SK-N-SH (cell line): ENCODE results near the gene RIC8B. TPM values are rescaled to one million over a fixed set of nuclear protein-coding genes. Genes with fewer than 3 reads are reported as not detected.

Source experiments
- CTCF ChIA-PET: fragments of 300-600, 350-600 bp; formaldehyde crosslinking; extraction: SDS; loops from one replicate; lab custom pipeline; 2021; lab: Yijun Ruan, JAX
- POLR2A ChIA-PET: fragments of 350-600 bp; sonication (Branson Sonifier 250); formaldehyde crosslinking; extraction: SDS; loops from one replicate; lab custom pipeline; 2020; ENCODE audit warnings: antibody characterized with exemption, inconsistent platforms; lab: Yijun Ruan, JAX
- DNase-seq: peaks from one replicate; pipeline ENCODE4 v3.0.0; 2012
- H2AFZ ChIP-seq: fragments of 200-600 bp; sonication (generic); 2 replicates; pipeline ENCODE4 v1.8.1; 2016; ENCODE audit warnings: antibody characterized with exemption, mild to moderate bottlenecking, low read depth
- H3F3A ChIP-seq: fragments of 200-600 bp; sonication (generic); replicated peaks from 2 replicates; pipeline ENCODE3; 2016; ENCODE audit warnings: antibody characterized with exemption, mild to moderate bottlenecking; ENCODE audit not compliant: insufficient read depth
- H3K27ac ChIP-seq, 2 experiments: fragments of 200-500 bp in 1 of 2; fragments of 200-600 bp in 1 of 2; sonication (Bioruptor generic) in 1 of 2; sonication (generic), shearing (Covaris generic) in 1 of 2; 2 replicates each; pipeline versions ENCODE4 v1.5.1 to v1.6.1; 2014 to 2016; ENCODE audit warnings: low read depth in 2 of 2, inconsistent platforms in 1 of 2, low read length in 1 of 2, mild to moderate bottlenecking in 1 of 2, mixed read lengths in 1 of 2
- H3K27me3 ChIP-seq: fragments of 200-600 bp; sonication (generic), shearing (Covaris generic); 2 replicates; pipeline ENCODE4 v1.6.1; 2016; ENCODE audit warnings: mixed run types; ENCODE audit not compliant: insufficient read depth
- H3K36me3 ChIP-seq, 2 experiments: fragments of 200-500 bp in 1 of 2; fragments of 200-600 bp in 1 of 2; sonication (Bioruptor generic) in 1 of 2; sonication (generic) in 1 of 2; replicated peaks in 1 of 2; 2 replicates each; pipeline versions ENCODE3 to v1.5.1; 2014 to 2016; ENCODE audit warnings: low read length in 1 of 2, mild to moderate bottlenecking in 1 of 2; ENCODE audit not compliant: insufficient read depth in 2 of 2, control insufficient read depth in 1 of 2
- H3K4me1 ChIP-seq, 2 experiments: fragments of 200-500 bp in 1 of 2; fragments of 200-600 bp in 1 of 2; sonication (Bioruptor generic) in 1 of 2; sonication (generic), shearing (Covaris generic) in 1 of 2; 2 replicates each; pipeline versions ENCODE4 v1.5.1 to v1.6.1; 2014 to 2016; ENCODE audit warnings: low read depth in 1 of 2, low read length in 1 of 2, mixed run types in 1 of 2; ENCODE audit not compliant: insufficient read depth in 2 of 2, control insufficient read depth in 1 of 2
- H3K4me2 ChIP-seq: fragments of 200-600 bp; sonication (generic), shearing (Covaris generic); 2 replicates; pipeline ENCODE4 v1.6.1; 2017; ENCODE audit warnings: mixed run types
- H3K4me3 ChIP-seq, 2 experiments: fragments of 200-500 bp in 1 of 2; fragments of 200-600 bp in 1 of 2; sonication (Bioruptor generic) in 1 of 2; sonication (generic), shearing (Covaris generic) in 1 of 2; 2 replicates each; pipeline versions ENCODE4 v1.5.1 to v1.8.1; 2014 to 2016; ENCODE audit warnings: low read depth in 2 of 2, inconsistent platforms in 1 of 2, low read length in 1 of 2, mild to moderate bottlenecking in 1 of 2, mixed read lengths in 1 of 2, moderate library complexity in 1 of 2
- H3K79me2 ChIP-seq: fragments of 200-600 bp; sonication (generic); 2 replicates; pipeline ENCODE4 v1.8.1; 2017; ENCODE audit warnings: mild to moderate bottlenecking; ENCODE audit not compliant: insufficient read depth
- H3K9ac ChIP-seq: fragments of 200-600 bp; sonication (generic); 2 replicates; pipeline ENCODE4 v1.6.1; 2017; ENCODE audit warnings: mixed run types
- H3K9me2 ChIP-seq: fragments of 200-600 bp; sonication (generic); 2 replicates; pipeline ENCODE4 v1.6.1; 2017; ENCODE audit warnings: mixed run types
- H3K9me3 ChIP-seq: fragments of 200-600 bp; sonication (generic); 2 replicates; pipeline ENCODE4 v1.6.1; 2017; ENCODE audit warnings: mixed run types, mild to moderate bottlenecking, moderate library complexity
- H4K20me1 ChIP-seq: fragments of 200-600 bp; sonication (generic); 2 replicates; pipeline ENCODE4 v1.6.1; 2017; ENCODE audit warnings: mild to moderate bottlenecking, mixed run types; ENCODE audit not compliant: insufficient read depth
- CHD2 ChIP-seq: fragments of 150-350 bp; IDR thresholded peaks from 2 replicates; pipeline ENCODE4 v1.6.1; 2018; ENCODE audit warnings: low read length; ENCODE audit not compliant: partially characterized antibody
- EP300 ChIP-seq, 2 experiments: IDR thresholded peaks; 2 replicates each; pipeline versions ENCODE4 v1.4.0 to v1.6.1; 2012; ENCODE audit warnings: borderline replicate concordance in 1 of 2, low read depth in 1 of 2, low read length in 1 of 2
- FOSL2 ChIP-seq: IDR thresholded peaks from 2 replicates; pipeline ENCODE4 v1.4.0; 2012; ENCODE audit warnings: low read depth, mild to moderate bottlenecking, moderate library complexity, borderline replicate concordance
- GABPA ChIP-seq: IDR thresholded peaks from 2 replicates; pipeline ENCODE4 v1.4.0; 2012; ENCODE audit warnings: low read depth, mild to moderate bottlenecking
- GATA2 ChIP-seq: sonication (generic); formaldehyde crosslinking; IDR thresholded peaks from 2 replicates; pipeline ENCODE4 v1.5.0; 2020; ENCODE audit warnings: mild to moderate bottlenecking, missing genetic modification reagents
- JUND ChIP-seq: IDR thresholded peaks from 2 replicates; pipeline ENCODE4 v1.4.0; 2012
- NFIC ChIP-seq: IDR thresholded peaks from 2 replicates; pipeline ENCODE4 v1.4.0; 2012; ENCODE audit warnings: borderline replicate concordance
- POLR2AphosphoS5 ChIP-seq: IDR thresholded peaks from 2 replicates; pipeline ENCODE4 v1.6.1; 2012; ENCODE audit warnings: low read depth, low read length
- RFX5 ChIP-seq: IDR thresholded peaks from 2 replicates; pipeline ENCODE4 v1.6.1; 2012; ENCODE audit warnings: mild to moderate bottlenecking, improper control_type of control experiment, low read length
- RXRA ChIP-seq: IDR thresholded peaks from 2 replicates; pipeline ENCODE4 v1.4.0; 2012; ENCODE audit warnings: low read depth, mild to moderate bottlenecking, borderline replicate concordance
- TAF1 ChIP-seq: IDR thresholded peaks from 2 replicates; pipeline ENCODE4 v1.6.1; 2012; ENCODE audit warnings: low read depth, mild to moderate bottlenecking, low read length, moderate library complexity, borderline replicate concordance
- TCF12 ChIP-seq: IDR thresholded peaks from 2 replicates; pipeline ENCODE4 v1.4.0; 2012
- WGBS: methylation state at CpG from one replicate; pipeline ENCODE4 v1.1.6; 2017; ENCODE audit warnings: low lambda C conversion rate; 5-methylcytosine and 5-hydroxymethylcytosine counted together
- polyA plus RNA-seq, 3 experiments: library from polyadenylated mRNA; depleted of rRNA; stranded (reverse); fragments of >200 nt; gene quantifications; 2 replicates each; pipeline ENCODE4 v1.2.3, GENCODE V29; 2012
- TF ChIP-seq, protein P1 (sequence below): fragments of 150-350 bp; IDR thresholded peaks from 2 replicates; pipeline ENCODE4 v1.6.1; 2016; ENCODE audit warnings: mild to moderate bottlenecking, low read depth, low read length
- TF ChIP-seq, protein P2 (sequence below): fragments of 200-600 bp; sonication (generic); IDR thresholded peaks from 2 replicates; pipeline ENCODE4 v1.6.1; 2017; ENCODE audit warnings: antibody characterized with exemption, mild to moderate bottlenecking, moderate library complexity
- TF ChIP-seq, protein P3 (sequence below): IDR thresholded peaks from 2 replicates; pipeline ENCODE4 v1.6.1; 2012; ENCODE audit warnings: mild to moderate bottlenecking, low read depth, low read length, moderate library complexity
- TF ChIP-seq, protein P4 (sequence below): IDR thresholded peaks from 2 replicates; pipeline ENCODE4; 2012

Gene RIC8B
- polyA plus RNA-seq, 1 of the 3 experiments (the other 2 are of a cell fraction): 6.2 TPM

DNA sequence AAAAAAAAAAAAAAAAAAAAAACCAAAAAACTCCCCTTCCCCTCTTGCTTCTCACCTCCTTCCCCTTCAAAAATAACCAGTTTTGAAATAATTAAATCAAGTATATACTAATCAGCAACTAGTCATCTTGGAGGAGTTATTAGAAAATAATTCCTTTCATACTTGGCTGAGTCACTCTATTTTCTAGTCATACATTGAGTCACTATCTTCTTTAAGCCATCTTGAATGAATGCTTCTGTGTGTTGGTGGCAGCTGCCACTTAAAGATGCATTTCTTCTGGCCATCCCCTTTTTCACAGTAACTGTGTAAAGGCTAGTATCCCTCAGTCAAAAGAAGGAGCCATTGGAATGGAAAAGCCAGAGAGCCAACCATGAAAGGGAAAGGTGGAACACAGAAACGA is 97.0 kb downstream of the RIC8B start:
- Histone ChIP-seq H4K20me1 (no peaks in the 10 kb centered on the region), H3K9me2 (no peaks in the 10 kb centered on the region), H3K36me3 (peaks cover 7 to 25% of the 10 kb centered on the region in 2 experiments), H3K79me2 (peaks cover 6% of the 10 kb centered on the region; the same call in 1 of the 2 replicates), H3K27me3 (no peaks in the 10 kb centered on the region), H3F3A (no peaks in the 10 kb centered on the region), H3K4me3 (no peak overlapping the region), H3K4me2 (no peak overlapping the region), H3K27ac (peak overlapping the region in 1 of 2 experiments; percentile 30; a peak in 2 of 4 replicates), H3K9me3 (no peaks in the 10 kb centered on the region), H3K9ac (no peak overlapping the region), H3K4me1 (peaks cover 4 to 6% of the 10 kb centered on the region in 2 experiments), H2AFZ (no peak overlapping the region)
- ChIA-PET POLR2A (no interaction called here), CTCF (interaction anchor here (0.9 to 1.2 kb wide), 4 partner anchors 9 to 47 kb away, joined by 3 to 5 read pairs (median 3); no protein-coding TSS in a partner anchor)
- TF ChIP-seq TAF1 (no peak), RFX5 (no peak), GATA2 (CRISPR knock-in tag) (no peak), JUND (peak; percentile 79), GABPA (no peak), POLR2AphosphoS5 (peak; percentile 37; the same call in 1 of the 2 replicates), RXRA (no peak), CHD2 (no peak), NFIC (no peak), FOSL2 (peak; percentile 92), EP300 (IDR thresholded peaks at IDR 0.05; ENCODE audit: borderline replicate concordance in 1 of 2, low read depth in 1 of 2, low read length in 1 of 2) (peak in 1 of 2 experiments; percentile 28; a peak in 1 of 4 replicates), TCF12 (peak; percentile 40)
- TF ChIP-seq, protein P1, sequence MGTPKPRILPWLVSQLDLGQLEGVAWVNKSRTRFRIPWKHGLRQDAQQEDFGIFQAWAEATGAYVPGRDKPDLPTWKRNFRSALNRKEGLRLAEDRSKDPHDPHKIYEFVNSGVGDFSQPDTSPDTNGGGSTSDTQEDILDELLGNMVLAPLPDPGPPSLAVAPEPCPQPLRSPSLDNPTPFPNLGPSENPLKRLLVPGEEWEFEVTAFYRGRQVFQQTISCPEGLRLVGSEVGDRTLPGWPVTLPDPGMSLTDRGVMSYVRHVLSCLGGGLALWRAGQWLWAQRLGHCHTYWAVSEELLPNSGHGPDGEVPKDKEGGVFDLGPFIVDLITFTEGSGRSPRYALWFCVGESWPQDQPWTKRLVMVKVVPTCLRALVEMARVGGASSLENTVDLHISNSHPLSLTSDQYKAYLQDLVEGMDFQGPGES: no peak
- TF ChIP-seq, protein P2, sequence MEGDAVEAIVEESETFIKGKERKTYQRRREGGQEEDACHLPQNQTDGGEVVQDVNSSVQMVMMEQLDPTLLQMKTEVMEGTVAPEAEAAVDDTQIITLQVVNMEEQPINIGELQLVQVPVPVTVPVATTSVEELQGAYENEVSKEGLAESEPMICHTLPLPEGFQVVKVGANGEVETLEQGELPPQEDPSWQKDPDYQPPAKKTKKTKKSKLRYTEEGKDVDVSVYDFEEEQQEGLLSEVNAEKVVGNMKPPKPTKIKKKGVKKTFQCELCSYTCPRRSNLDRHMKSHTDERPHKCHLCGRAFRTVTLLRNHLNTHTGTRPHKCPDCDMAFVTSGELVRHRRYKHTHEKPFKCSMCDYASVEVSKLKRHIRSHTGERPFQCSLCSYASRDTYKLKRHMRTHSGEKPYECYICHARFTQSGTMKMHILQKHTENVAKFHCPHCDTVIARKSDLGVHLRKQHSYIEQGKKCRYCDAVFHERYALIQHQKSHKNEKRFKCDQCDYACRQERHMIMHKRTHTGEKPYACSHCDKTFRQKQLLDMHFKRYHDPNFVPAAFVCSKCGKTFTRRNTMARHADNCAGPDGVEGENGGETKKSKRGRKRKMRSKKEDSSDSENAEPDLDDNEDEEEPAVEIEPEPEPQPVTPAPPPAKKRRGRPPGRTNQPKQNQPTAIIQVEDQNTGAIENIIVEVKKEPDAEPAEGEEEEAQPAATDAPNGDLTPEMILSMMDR: no peak
- TF ChIP-seq, protein P3, sequence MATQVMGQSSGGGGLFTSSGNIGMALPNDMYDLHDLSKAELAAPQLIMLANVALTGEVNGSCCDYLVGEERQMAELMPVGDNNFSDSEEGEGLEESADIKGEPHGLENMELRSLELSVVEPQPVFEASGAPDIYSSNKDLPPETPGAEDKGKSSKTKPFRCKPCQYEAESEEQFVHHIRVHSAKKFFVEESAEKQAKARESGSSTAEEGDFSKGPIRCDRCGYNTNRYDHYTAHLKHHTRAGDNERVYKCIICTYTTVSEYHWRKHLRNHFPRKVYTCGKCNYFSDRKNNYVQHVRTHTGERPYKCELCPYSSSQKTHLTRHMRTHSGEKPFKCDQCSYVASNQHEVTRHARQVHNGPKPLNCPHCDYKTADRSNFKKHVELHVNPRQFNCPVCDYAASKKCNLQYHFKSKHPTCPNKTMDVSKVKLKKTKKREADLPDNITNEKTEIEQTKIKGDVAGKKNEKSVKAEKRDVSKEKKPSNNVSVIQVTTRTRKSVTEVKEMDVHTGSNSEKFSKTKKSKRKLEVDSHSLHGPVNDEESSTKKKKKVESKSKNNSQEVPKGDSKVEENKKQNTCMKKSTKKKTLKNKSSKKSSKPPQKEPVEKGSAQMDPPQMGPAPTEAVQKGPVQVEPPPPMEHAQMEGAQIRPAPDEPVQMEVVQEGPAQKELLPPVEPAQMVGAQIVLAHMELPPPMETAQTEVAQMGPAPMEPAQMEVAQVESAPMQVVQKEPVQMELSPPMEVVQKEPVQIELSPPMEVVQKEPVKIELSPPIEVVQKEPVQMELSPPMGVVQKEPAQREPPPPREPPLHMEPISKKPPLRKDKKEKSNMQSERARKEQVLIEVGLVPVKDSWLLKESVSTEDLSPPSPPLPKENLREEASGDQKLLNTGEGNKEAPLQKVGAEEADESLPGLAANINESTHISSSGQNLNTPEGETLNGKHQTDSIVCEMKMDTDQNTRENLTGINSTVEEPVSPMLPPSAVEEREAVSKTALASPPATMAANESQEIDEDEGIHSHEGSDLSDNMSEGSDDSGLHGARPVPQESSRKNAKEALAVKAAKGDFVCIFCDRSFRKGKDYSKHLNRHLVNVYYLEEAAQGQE: no peak
- TF ChIP-seq, protein P4, sequence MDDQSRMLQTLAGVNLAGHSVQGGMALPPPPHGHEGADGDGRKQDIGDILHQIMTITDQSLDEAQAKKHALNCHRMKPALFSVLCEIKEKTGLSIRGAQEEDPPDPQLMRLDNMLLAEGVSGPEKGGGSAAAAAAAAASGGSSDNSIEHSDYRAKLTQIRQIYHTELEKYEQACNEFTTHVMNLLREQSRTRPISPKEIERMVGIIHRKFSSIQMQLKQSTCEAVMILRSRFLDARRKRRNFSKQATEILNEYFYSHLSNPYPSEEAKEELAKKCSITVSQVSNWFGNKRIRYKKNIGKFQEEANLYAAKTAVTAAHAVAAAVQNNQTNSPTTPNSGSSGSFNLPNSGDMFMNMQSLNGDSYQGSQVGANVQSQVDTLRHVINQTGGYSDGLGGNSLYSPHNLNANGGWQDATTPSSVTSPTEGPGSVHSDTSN: peak; percentile 72
- 84% methylated on average over 1 of the region's 1 CpG for WGBS
- no peak for DNase-seq
